Muscle layer of colon (tissue), 2 donors: ENCODE data around the gene PLS1.

Source experiments
- H3K27ac ChIP-seq: one replicate; pipeline ENCODE4 v1.7.0; 2013; ENCODE audit warnings: low read depth, mild to moderate bottlenecking, low read length, moderate library complexity
- H3K27me3 ChIP-seq, 2 donors: one replicate each; pipeline ENCODE4 v1.7.0; 2013; ENCODE audit warnings: low read length in 2 of 2, mild to moderate bottlenecking in 2 of 2; ENCODE audit not compliant: insufficient read depth in 2 of 2, control insufficient read depth in 1 of 2
- H3K36me3 ChIP-seq: one replicate; pipeline ENCODE4 v1.7.0; 2013; ENCODE audit warnings: mild to moderate bottlenecking, low read length; ENCODE audit not compliant: insufficient read depth
- H3K4me1 ChIP-seq: one replicate; pipeline ENCODE4 v1.7.0; 2013; ENCODE audit warnings: mild to moderate bottlenecking, low read length; ENCODE audit not compliant: insufficient read depth
- H3K4me3 ChIP-seq, 2 donors: one replicate each; pipeline ENCODE4 v1.7.0; 2013; ENCODE audit warnings: low read length in 2 of 2, low read depth in 1 of 2, mild to moderate bottlenecking in 1 of 2, moderate library complexity in 1 of 2
- H3K9ac ChIP-seq: one replicate; pipeline ENCODE4 v1.7.0; 2013; ENCODE audit warnings: low read length
- H3K9me3 ChIP-seq: one replicate; pipeline ENCODE4 v1.7.0; 2013; ENCODE audit warnings: mild to moderate bottlenecking, low read length
- donor health status: abdominal sarcoma.
- donor health status: Adenocarcinoma of cecum.

Gene PLS1

DNA sequence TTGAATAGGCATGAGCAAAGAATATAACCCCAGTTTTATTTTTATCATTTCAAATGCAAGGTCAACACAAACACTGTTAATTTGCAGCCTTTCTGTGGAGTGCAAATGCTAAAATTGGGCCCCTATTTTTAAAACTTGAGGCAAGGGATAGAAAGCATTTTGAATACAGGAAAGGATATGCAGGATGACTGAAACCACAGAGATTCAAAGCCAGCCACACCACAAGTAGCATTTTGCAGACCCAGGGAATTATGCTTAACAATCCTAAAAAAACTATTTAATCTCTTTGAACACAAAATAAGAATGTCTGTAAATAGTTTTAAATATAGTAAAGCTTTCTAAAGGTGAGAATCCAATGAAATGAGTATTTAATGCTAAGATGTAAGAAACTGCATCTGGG, 64.7 kb downstream of the PLS1 start:
- no peaks in the 10 kb centered on the region for H3K36me3 ChIP-seq
- no peak overlapping the region for H3K9ac ChIP-seq
- no peaks in the 10 kb centered on the region for H3K27me3 ChIP-seq
- H3K4me3 ChIP-seq, result no peak overlapping the region
- H3K27ac ChIP-seq, result no peak overlapping the region
- no peaks in the 10 kb centered on the region for H3K9me3 ChIP-seq
- H3K4me1 ChIP-seq, result no peaks in the 10 kb centered on the region

DNA sequence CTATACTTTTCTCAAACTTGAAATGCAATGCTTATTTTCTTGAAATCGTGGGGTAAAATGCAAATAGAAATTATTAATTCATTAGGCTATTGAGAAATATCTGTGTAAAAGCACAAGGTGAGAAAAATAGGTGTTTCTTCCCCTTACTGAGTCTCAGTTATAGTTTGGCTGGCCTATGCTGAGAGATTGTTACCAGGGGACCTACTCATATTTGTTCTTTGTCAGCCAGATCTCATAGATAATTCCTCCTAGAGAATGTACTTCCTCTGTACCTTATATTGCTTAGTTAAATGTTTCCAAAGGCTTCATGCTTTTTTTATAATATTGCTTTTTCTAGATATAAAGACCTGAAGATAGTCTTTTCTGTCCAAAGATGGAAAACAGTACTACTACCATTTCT, 67.7 kb downstream of the PLS1 start:
- Histone ChIP-seq H3K27me3 (no peaks in the 10 kb centered on the region), H3K9ac (no peak overlapping the region), H3K36me3 (no peaks in the 10 kb centered on the region), H3K27ac (no peak overlapping the region), H3K9me3 (no peaks in the 10 kb centered on the region), H3K4me3 (no peak overlapping the region), H3K4me1 (no peaks in the 10 kb centered on the region)

DNA sequence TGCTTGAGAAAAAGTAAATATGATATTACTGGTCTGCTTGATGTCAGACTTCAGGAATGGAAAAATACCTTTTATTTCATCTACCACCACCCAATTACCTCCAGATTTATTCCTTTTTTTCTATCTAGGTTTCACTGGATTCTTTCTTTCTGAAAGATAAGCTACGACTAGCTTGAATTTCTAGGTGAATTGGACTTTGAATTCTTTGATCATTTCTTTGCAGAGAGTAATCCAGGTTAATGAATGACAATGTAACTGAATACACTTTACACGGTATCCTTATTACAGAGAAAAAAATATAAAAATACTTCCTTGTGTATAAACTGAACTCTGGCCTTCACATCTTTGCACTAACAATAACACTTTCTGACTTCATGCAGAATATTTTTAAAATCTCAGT, 68.1 kb downstream of the PLS1 start:
- Histone ChIP-seq H3K27me3 (no peaks in the 10 kb centered on the region), H3K9me3 (no peaks in the 10 kb centered on the region), H3K9ac (no peak overlapping the region), H3K4me3 (no peak overlapping the region), H3K4me1 (no peaks in the 10 kb centered on the region), H3K27ac (no peak overlapping the region), H3K36me3 (no peaks in the 10 kb centered on the region)

DNA sequence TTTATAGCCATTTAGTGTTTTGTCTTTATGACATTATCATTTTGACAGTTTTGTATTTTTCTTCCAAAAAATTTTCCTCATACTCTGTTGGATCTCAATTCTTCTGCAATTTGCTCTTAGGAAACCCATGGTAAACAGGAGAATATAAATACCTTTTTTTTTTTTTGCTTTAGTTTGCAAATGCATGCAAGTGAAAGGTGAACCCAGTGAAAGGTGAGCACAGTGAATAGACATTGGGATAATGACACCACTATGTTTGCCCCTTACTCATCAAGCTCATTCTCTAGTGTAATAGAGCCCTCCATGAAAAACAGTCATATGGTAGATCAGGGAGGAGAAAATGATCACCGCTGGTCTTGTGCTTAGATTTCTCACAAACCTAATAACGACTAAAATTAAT, 68.6 kb downstream of the PLS1 start:
- Histone ChIP-seq H3K36me3 (no peaks in the 10 kb centered on the region), H3K4me1 (no peaks in the 10 kb centered on the region), H3K4me3 (no peak overlapping the region), H3K27me3 (no peaks in the 10 kb centered on the region), H3K9ac (no peak overlapping the region), H3K9me3 (no peaks in the 10 kb centered on the region), H3K27ac (no peak overlapping the region)

DNA sequence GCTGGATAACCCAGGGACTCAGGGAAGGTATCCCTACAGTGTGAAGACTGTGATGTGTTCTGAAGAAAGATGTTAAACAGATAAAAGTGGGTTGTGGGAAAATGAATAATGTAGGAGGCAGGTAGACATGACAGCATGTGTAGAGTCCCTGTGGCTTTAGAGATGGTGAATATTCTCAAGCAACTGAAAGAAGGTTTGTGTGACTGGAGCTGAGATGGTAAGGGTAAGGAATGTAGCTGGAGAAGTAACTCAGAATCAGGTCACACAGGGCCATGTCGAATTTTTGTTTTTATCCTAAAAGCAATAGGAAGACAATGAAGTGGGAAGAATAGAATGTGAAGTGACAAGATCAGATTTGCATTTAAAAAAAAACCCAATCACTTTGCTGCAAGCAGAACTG, 73.9 kb downstream of the PLS1 start:
- no peak overlapping the region for H3K4me3 ChIP-seq
- no peaks in the 10 kb centered on the region for H3K4me1 ChIP-seq
- no peak overlapping the region for H3K9ac ChIP-seq
- H3K27ac ChIP-seq, result no peak overlapping the region
- H3K9me3 ChIP-seq, result no peaks in the 10 kb centered on the region
- H3K36me3 ChIP-seq, result no peaks in the 10 kb centered on the region
- no peaks in the 10 kb centered on the region for H3K27me3 ChIP-seq

DNA sequence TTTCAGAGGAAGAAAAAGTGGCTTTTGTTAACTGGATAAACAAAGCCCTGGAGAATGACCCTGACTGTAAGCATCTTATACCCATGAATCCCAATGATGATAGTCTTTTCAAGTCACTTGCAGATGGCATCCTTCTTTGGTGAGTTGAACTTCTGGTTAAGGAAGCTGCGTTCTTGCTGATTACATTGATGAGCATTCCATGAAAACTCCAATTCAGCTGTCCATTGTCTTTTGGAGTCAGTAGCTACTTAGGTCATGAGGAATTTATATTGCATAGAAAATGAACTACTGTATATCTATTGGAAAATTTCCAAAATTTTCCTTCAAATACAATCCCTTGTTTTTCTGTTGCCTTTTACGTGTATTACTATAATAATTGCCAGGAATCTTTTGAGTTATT, 80.0 kb downstream of the PLS1 start:
- H3K27me3 ChIP-seq, result no peaks in the 10 kb centered on the region
- no peak overlapping the region for H3K9ac ChIP-seq
- no peaks in the 10 kb centered on the region for H3K9me3 ChIP-seq
- no peaks in the 10 kb centered on the region for H3K36me3 ChIP-seq
- H3K4me3 ChIP-seq, result no peak overlapping the region
- H3K27ac ChIP-seq, result no peak overlapping the region
- H3K4me1 ChIP-seq, result no peaks in the 10 kb centered on the region

DNA sequence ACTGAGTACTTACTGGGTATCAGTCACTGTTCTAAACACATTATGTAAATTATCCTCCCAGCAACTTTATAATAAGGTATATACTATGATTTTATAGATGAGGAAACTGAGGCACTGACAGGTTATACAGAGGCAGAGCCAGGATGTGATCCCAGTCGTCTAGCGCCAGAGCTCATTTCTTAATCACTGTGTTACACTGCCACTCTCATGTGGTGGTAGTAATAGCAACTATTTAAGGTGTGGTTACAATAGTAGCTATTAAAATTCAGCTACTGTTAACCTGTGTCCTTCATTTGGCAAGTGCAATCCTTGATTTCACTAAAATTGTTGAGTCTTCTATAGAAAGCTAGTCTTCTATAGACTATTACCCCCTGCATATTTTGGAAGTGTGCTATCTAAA, 84.5 kb downstream of the PLS1 start:
- H3K36me3 ChIP-seq, result no peaks in the 10 kb centered on the region
- H3K27me3 ChIP-seq, result no peaks in the 10 kb centered on the region
- H3K27ac ChIP-seq, result no peak overlapping the region
- no peak overlapping the region for H3K9ac ChIP-seq
- no peak overlapping the region for H3K4me3 ChIP-seq
- H3K4me1 ChIP-seq, result no peaks in the 10 kb centered on the region
- no peaks in the 10 kb centered on the region for H3K9me3 ChIP-seq

DNA sequence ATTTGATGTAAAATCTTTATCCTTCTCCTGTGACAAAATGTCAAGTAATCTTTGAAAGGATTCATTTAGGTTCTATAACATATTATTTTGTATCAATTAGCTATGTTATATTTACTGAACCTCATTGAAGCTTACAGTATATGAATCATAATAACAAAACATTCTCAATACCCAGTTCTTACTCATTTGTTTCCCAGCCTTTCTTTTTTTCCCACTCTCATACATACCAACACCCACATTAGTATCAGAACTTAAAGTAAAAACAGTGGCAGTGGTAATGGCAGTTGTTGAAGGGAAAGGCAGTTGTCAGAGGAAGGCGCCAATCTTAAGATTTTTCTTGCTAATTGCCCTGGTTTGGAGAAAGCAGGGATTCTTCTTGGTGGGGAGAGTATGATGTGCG, 94.4 kb downstream of the PLS1 start:
- Histone ChIP-seq H3K27ac (no peak overlapping the region), H3K4me3 (no peak overlapping the region), H3K27me3 (no peaks in the 10 kb centered on the region), H3K9ac (no peak overlapping the region), H3K36me3 (no peaks in the 10 kb centered on the region), H3K4me1 (no peaks in the 10 kb centered on the region), H3K9me3 (no peaks in the 10 kb centered on the region)

DNA sequence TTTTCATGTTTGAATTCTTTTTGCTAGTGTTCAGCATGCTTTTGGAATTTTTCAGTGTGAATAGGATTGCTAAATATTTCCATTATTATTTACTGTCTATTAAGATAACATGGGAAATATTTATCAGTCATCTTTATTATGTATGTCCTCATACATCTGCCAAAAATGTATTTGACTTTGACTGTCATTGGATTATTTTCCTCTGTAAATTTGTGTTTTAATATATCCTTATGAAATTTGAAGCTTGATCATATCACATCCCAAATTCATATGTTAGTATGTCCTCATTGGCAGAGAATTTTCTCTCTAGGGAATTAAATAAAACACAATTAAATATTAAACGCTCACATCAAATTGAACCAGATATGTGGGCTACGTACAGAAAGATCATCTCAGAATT, 95.3 kb downstream of the PLS1 start:
- no peaks in the 10 kb centered on the region for H3K9me3 ChIP-seq
- no peaks in the 10 kb centered on the region for H3K36me3 ChIP-seq
- H3K9ac ChIP-seq, result no peak overlapping the region
- no peak overlapping the region for H3K27ac ChIP-seq
- H3K4me3 ChIP-seq, result no peak overlapping the region
- no peaks in the 10 kb centered on the region for H3K4me1 ChIP-seq
- H3K27me3 ChIP-seq, result no peaks in the 10 kb centered on the region

DNA sequence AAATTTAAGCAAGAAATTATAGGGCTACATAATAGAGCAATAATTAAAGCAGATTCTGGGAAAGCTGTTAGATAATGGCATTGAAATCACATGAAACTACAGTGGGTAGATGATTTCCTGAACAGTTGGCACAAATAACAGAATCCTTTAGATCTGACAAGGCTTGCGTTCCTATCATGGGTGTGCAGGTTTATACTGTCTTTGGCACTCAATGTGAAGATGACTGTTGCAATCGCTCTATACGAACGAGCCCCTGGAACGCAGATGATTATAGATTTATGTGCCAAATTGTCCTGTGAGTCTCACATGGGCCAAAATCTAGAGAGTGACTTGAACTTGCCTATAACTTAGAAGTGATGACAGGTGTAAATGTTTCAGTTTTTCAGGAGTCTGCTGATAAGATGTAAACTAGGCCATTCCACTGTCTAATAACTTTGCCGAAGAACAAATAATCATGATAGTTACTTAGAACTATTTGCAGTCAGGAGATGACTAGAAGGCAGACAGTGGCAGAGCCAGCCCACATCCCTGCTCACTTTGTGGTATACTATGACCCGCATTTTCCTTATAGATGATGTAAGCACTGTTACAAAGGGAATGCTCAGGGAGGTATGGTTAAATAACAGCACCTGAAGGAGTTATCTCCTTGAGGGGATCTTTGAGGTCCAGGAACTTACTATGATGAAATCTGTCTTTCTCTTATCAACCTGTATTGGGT, 97.1 kb downstream of the PLS1 start:
- Histone ChIP-seq H3K4me3 (no peak overlapping the region), H3K27me3 (no peaks in the 10 kb centered on the region), H3K9me3 (no peaks in the 10 kb centered on the region), H3K27ac (no peak overlapping the region), H3K4me1 (no peaks in the 10 kb centered on the region), H3K36me3 (no peaks in the 10 kb centered on the region), H3K9ac (no peak overlapping the region)

DNA sequence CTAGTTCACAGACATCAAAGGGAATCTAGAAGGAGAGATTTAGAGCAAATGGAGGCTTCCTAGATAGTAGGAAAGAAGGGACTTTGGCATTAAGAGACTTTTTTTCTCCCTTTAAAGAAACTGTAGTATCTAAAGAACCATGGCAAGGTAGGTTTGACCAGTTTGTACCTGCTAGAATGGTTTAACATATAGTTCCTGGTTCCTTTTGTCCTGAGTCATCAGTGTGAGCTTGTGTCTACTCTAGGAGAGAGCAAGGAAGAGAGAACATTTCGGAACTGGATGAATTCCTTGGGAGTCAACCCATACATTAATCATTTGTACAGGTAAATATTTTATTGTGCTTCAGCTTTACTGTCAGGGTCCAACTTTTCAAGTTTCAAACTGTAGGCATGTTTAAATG, 98.0 kb downstream of the PLS1 start:
- Histone ChIP-seq H3K4me1 (no peaks in the 10 kb centered on the region), H3K36me3 (no peaks in the 10 kb centered on the region), H3K4me3 (no peak overlapping the region), H3K27me3 (no peaks in the 10 kb centered on the region), H3K9me3 (no peaks in the 10 kb centered on the region), H3K9ac (no peak overlapping the region), H3K27ac (no peak overlapping the region)

DNA sequence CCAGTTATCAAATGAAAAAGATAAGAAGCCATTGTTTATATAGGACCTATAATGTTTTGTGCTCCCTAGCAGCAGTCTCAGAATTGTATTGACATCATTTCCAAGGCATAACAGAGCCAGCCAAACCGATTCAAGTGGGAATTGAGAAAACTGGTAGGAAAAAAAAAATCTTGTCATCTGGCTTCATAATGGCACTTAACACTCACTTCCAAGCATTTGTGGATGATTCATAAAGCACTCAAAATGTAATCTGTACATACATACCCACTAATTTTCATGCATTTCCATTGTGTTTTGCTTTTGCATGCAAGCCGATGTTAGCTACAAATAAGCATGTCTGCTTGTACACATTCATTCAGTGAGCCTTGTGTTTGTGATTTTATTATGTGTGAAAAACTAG, 109.0 kb downstream of the PLS1 start:
- Histone ChIP-seq H3K4me1 (no peaks in the 10 kb centered on the region), H3K9me3 (no peaks in the 10 kb centered on the region), H3K9ac (no peak overlapping the region), H3K4me3 (no peak overlapping the region), H3K27me3 (no peaks in the 10 kb centered on the region), H3K27ac (no peak overlapping the region), H3K36me3 (no peaks in the 10 kb centered on the region)
